Fibroblast of pulmonary artery (primary cell): ENCODE data around the gene PTPA.
A peak's percentile ranks its signal among the peaks of the same experiment; 100 is the strongest.

Experiments
- DNase-seq: peaks from one replicate; pipeline ENCODE4 v3.0.0-alpha.2; 2010; ENCODE audit warnings: low read depth
- H3K4me3 ChIP-seq: replicated peaks from 2 replicates; pipeline ENCODE4 v1.5.1; 2011; ENCODE audit warnings: low read depth, mild to moderate bottlenecking, control low read depth, low read length, moderate library complexity
- TF ChIP-seq, protein P1 (sequence below): IDR thresholded peaks from 2 replicates; pipeline ENCODE4 v1.5.1; 2011; ENCODE audit warnings: mild to moderate bottlenecking, control low read depth, low read length, inconsistent platforms; ENCODE audit errors: missing control alignments

PTPA gene

GRCh38 chr9:129142138-129142935, 31.1 kb downstream of the PTPA start:
- H3K4me3 ChIP-seq: peak overlapping the region; percentile 12
- no peak for DNase-seq
- TF ChIP-seq, protein P1, sequence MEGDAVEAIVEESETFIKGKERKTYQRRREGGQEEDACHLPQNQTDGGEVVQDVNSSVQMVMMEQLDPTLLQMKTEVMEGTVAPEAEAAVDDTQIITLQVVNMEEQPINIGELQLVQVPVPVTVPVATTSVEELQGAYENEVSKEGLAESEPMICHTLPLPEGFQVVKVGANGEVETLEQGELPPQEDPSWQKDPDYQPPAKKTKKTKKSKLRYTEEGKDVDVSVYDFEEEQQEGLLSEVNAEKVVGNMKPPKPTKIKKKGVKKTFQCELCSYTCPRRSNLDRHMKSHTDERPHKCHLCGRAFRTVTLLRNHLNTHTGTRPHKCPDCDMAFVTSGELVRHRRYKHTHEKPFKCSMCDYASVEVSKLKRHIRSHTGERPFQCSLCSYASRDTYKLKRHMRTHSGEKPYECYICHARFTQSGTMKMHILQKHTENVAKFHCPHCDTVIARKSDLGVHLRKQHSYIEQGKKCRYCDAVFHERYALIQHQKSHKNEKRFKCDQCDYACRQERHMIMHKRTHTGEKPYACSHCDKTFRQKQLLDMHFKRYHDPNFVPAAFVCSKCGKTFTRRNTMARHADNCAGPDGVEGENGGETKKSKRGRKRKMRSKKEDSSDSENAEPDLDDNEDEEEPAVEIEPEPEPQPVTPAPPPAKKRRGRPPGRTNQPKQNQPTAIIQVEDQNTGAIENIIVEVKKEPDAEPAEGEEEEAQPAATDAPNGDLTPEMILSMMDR: no peak

GRCh38 chr9:129143031-129143927, 32.1 kb downstream of the PTPA start:
- DNase-seq: peak; percentile 97
- peak overlapping the region; percentile 20 for H3K4me3 ChIP-seq
- TF ChIP-seq, protein P1: peak; percentile 98

GRCh38 chr9:129145316-129145715, 34.1 kb downstream of the PTPA start:
- peak; percentile 18 for DNase-seq
- no peak overlapping the region for H3K4me3 ChIP-seq
- TF ChIP-seq, protein P1: no peak

DNA sequence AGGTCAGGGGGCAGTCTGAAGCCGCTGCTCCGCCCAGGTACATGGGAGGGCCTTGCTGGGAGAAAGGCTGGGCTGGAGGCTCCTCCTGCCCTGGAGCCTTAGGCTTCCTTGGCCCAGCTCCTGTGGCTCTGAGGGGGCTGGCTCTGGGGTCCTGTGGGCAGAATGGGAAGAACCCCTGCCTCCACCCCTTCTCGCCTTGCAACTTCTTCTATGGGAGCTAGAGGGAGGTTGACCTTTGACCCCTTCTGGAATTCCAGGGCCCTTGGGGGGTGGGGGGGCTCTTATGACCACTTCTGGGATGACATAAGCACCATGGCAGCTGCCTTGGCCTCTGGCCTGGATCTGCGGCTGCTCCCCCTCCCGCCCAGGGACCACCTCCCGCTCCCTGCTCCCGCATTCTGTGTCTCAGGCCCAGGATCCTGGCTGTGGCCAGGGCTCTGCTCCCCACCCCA, 34.7 kb downstream of the PTPA start:
- no peak overlapping the region for H3K4me3 ChIP-seq
- TF ChIP-seq, protein P1: no peak
- peak; percentile 90 for DNase-seq

- peak; percentile 38 for DNase-seq
- TF ChIP-seq, protein P1: no peak
- H3K4me3 ChIP-seq: no peak overlapping the region
Observed at GRCh38 chr9:129146441-129146941, 35.3 kb downstream of the PTPA start.

DNA sequence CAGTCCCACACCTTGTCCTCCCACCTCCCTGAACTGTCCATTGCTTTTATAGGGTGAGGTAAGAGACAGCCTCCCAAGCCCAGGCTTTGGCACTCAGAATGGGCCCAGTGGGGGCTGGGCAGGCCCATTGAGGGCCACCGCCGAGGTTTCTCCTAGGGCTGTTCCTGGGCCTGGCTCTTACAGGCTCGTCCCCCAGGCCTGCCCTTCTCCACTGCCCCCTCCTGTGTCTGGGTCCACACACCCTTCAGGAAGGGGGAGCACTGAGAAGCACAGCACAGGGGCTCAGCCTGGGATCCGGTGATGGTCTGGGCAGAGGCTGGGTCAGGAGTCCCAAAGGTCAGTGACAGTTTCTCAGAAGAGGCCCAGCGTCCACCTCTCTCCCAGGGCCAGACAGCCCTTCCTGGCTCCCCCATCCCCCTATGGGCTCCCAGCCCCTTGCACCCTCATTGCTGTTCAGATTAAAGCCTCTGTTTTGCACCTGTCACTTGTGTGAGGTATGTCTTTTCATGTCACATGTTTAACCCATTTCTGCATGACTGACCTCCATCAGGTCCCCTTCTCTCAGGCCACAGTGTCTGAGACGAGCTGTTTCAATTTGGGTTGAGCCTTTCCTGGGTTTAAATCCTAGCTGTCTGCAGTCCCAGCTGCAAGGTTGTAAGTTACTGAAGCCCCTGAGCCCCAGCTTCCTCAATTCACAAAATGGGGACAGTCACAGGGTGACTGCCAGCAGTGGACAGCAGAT, 37.4 kb downstream of the PTPA start:
- H3K4me3 ChIP-seq: no peak overlapping the region
- DNase-seq: no peak
- TF ChIP-seq, protein P1: no peak
